Measurements from ENCODE around the gene USP10. TPM values are rescaled to one million over a fixed set of nuclear protein-coding genes. Genes with fewer than 3 reads are reported as not detected.

USP10 gene
- total and polyA plus RNA-seq, 2 donors (not counting 1 experiment from before 2014, with no cell fraction given), result 48.6 to 59.1 TPM

DNA sequence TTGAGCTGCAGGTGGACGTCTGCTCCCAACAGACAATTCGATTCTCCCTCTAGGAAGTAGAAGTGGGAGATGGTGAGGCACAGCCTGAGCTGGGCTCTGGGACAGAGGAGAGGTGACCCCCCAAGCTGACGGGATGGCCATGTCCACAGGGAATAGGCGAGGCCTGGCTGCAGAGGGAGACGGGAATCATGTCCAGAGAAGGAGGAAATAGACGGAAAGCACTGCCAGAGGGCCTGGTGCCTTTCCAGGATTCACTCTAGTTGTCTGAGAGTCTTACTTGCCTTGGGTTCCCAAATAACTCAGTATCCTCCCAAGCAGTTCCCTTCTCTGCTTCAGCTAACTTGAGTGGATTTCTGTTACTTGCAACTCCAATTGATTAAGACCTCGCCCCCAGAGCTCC lies 115.7 kb downstream of the USP10 start:
- H2AFZ ChIP-seq (ENCODE audit: low read length), result no peak overlapping the region
- peaks cover 3% of the 10 kb centered on the region for H3K79me2 ChIP-seq (ENCODE audit: control insufficient read depth, insufficient read depth, low read length)
- H3K27ac ChIP-seq (ENCODE audit: insufficient read depth, low read length), result no peak overlapping the region
- no peaks in the 10 kb centered on the region for H3K4me1 ChIP-seq (ENCODE audit: control insufficient read depth, extremely low read depth, insufficient read depth, low read length)
- no peak overlapping the region for H3K4me2 ChIP-seq (ENCODE audit: extremely low read depth, insufficient read depth, low read length)
- no peak overlapping the region for H3K9ac ChIP-seq (ENCODE audit: insufficient read depth, low read length)
- H3K36me3 ChIP-seq (ENCODE audit: control insufficient read depth, insufficient read depth, low read length), result no peaks in the 10 kb centered on the region
- H3K9me3 ChIP-seq (ENCODE audit: control insufficient read depth, insufficient read depth, low read depth, low read length), result no peaks in the 10 kb centered on the region
- H3K4me3 ChIP-seq (replicated peaks in 1 of 4; ENCODE audit: control extremely low read depth in 1 of 4, insufficient read depth in 1 of 4, low read depth in 3 of 4, low read length in 4 of 4), result no peak overlapping the region
- TF ChIP-seq, protein P1, sequence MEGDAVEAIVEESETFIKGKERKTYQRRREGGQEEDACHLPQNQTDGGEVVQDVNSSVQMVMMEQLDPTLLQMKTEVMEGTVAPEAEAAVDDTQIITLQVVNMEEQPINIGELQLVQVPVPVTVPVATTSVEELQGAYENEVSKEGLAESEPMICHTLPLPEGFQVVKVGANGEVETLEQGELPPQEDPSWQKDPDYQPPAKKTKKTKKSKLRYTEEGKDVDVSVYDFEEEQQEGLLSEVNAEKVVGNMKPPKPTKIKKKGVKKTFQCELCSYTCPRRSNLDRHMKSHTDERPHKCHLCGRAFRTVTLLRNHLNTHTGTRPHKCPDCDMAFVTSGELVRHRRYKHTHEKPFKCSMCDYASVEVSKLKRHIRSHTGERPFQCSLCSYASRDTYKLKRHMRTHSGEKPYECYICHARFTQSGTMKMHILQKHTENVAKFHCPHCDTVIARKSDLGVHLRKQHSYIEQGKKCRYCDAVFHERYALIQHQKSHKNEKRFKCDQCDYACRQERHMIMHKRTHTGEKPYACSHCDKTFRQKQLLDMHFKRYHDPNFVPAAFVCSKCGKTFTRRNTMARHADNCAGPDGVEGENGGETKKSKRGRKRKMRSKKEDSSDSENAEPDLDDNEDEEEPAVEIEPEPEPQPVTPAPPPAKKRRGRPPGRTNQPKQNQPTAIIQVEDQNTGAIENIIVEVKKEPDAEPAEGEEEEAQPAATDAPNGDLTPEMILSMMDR (conservative IDR thresholded peaks at IDR 0.05 in 1 of 2, IDR thresholded peaks at IDR 0.05 in 1 of 2; ENCODE audit: low read depth in 1 of 2, low read length in 2 of 2), result no peak
- TF ChIP-seq EZH2 (IDR thresholded peaks at IDR 0.05; ENCODE audit: low read length, missing control alignments), result no peak
- H4K20me1 ChIP-seq (ENCODE audit: control insufficient read depth, extremely low read depth, insufficient read depth, low read length), result no peaks in the 10 kb centered on the region
- peaks cover 7% of the 10 kb centered on the region for H3K27me3 ChIP-seq (ENCODE audit: control insufficient read depth, insufficient read depth, low read length)
- no peak for DNase-seq (ENCODE audit: low read depth in 2 of 2)

- Histone ChIP-seq H3K27me3 (ENCODE audit: control insufficient read depth, insufficient read depth, low read length) (peaks cover 7% of the 10 kb centered on the region), H3K9ac (ENCODE audit: insufficient read depth, low read length) (no peak overlapping the region), H4K20me1 (ENCODE audit: control insufficient read depth, extremely low read depth, insufficient read depth, low read length) (no peaks in the 10 kb centered on the region), H3K4me1 (ENCODE audit: control insufficient read depth, extremely low read depth, insufficient read depth, low read length) (no peaks in the 10 kb centered on the region), H2AFZ (ENCODE audit: low read length) (no peak overlapping the region), H3K79me2 (ENCODE audit: control insufficient read depth, insufficient read depth, low read length) (peaks cover 7% of the 10 kb centered on the region), H3K4me3 (replicated peaks in 1 of 4; ENCODE audit: control extremely low read depth in 1 of 4, insufficient read depth in 1 of 4, low read depth in 3 of 4, low read length in 4 of 4) (no peak overlapping the region), H3K4me2 (ENCODE audit: extremely low read depth, insufficient read depth, low read length) (no peak overlapping the region), H3K9me3 (ENCODE audit: control insufficient read depth, insufficient read depth, low read depth, low read length) (no peaks in the 10 kb centered on the region), H3K36me3 (ENCODE audit: control insufficient read depth, insufficient read depth, low read length) (no peaks in the 10 kb centered on the region), H3K27ac (ENCODE audit: insufficient read depth, low read length) (no peak overlapping the region)
- DNase-seq (ENCODE audit: low read depth in 2 of 2), result no peak
- TF ChIP-seq, protein P1 (conservative IDR thresholded peaks at IDR 0.05 in 1 of 2, IDR thresholded peaks at IDR 0.05 in 1 of 2; ENCODE audit: low read depth in 1 of 2, low read length in 2 of 2), result no peak
Observed at GRCh38 chr16:84816023-84816422, 116.2 kb downstream of the USP10 start.

DNA sequence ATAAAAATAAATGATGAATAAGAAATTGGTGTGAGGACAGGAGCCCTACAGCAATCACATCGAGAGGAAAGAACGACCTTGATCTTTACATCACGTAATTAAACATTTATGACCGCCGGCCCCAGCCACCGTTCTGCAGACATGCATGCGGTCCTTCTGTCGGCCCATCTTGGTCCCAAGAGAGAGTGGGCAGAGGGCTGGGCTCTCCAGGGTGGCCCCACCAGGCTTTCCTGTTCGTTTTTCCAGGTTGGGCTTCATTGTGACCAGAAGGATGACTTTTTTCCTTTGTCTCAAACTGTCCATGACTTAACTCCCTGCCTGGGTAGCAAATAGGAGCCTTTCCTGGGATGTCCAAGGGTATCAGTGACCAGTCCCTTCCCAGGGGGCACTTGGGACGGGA lies 116.7 kb downstream of the USP10 start:
- Histone ChIP-seq H3K4me2 (ENCODE audit: extremely low read depth, insufficient read depth, low read length) (no peak overlapping the region), H3K36me3 (ENCODE audit: control insufficient read depth, insufficient read depth, low read length) (no peaks in the 10 kb centered on the region), H3K9ac (ENCODE audit: insufficient read depth, low read length) (no peak overlapping the region), H2AFZ (ENCODE audit: low read length) (no peak overlapping the region), H3K27ac (ENCODE audit: insufficient read depth, low read length) (no peak overlapping the region), H3K4me1 (ENCODE audit: control insufficient read depth, extremely low read depth, insufficient read depth, low read length) (no peaks in the 10 kb centered on the region), H3K27me3 (ENCODE audit: control insufficient read depth, insufficient read depth, low read length) (peaks cover 7% of the 10 kb centered on the region), H3K79me2 (ENCODE audit: control insufficient read depth, insufficient read depth, low read length) (peaks cover 11% of the 10 kb centered on the region), H3K9me3 (ENCODE audit: control insufficient read depth, insufficient read depth, low read depth, low read length) (no peaks in the 10 kb centered on the region), H3K4me3 (replicated peaks in 1 of 4; ENCODE audit: control extremely low read depth in 1 of 4, insufficient read depth in 1 of 4, low read depth in 3 of 4, low read length in 4 of 4) (no peak overlapping the region), H4K20me1 (ENCODE audit: control insufficient read depth, extremely low read depth, insufficient read depth, low read length) (no peaks in the 10 kb centered on the region)
- no peak for DNase-seq (ENCODE audit: low read depth in 2 of 2)
- TF ChIP-seq EZH2 (IDR thresholded peaks at IDR 0.05; ENCODE audit: low read length, missing control alignments), result no peak
- TF ChIP-seq, protein P1 (conservative IDR thresholded peaks at IDR 0.05 in 1 of 2, IDR thresholded peaks at IDR 0.05 in 1 of 2; ENCODE audit: low read depth in 1 of 2, low read length in 2 of 2), result no peak
